WTC11 (cell line): ENCODE results near the gene SLC38A8. TPM values are rescaled to one million over a fixed set of nuclear protein-coding genes. Genes with fewer than 3 reads are reported as not detected.

ENCODE experiments used
- ATAC-seq: fragments of 200-7000 bp; cut with Tn5 transposase; 2 replicates; pipeline ENCODE4 v1.10.0; 2021; ENCODE audit warnings: mild to moderate bottlenecking, moderate library complexity
- CTCF ChIA-PET: fragments of 300-600 bp; sonication (Branson Sonifier 250); formaldehyde crosslinking; loops from one replicate; lab custom pipeline; 2021; ENCODE audit warnings: antibody characterized with exemption; lab: Charles Lee
- POLR2A ChIA-PET: fragments of 350-600 bp; sonication (Branson Sonifier 250); formaldehyde crosslinking; loops from one replicate; lab custom pipeline; 2021; ENCODE audit warnings: antibody characterized with exemption; lab: Charles Lee
- DNase-seq: peaks from one replicate; pipeline ENCODE4 v3.0.0; 2021; ENCODE audit warnings: low spot score
- H3K27ac Mint-ChIP-seq: 2 replicates; pipeline ENCODE4 v1.8.0; 2021; ENCODE audit warnings: mixed read lengths
- H3K27me3 Mint-ChIP-seq: 2 replicates; pipeline ENCODE4 v1.8.0; 2021; ENCODE audit warnings: low read depth, mild to moderate bottlenecking, moderate library complexity, mixed read lengths
- H3K36me3 Mint-ChIP-seq: 2 replicates; pipeline ENCODE4 v1.8.0; 2021; ENCODE audit warnings: mixed read lengths
- H3K4me1 Mint-ChIP-seq: 2 replicates; pipeline ENCODE4 v1.8.0; 2022; ENCODE audit warnings: mixed read lengths
- H3K4me3 Mint-ChIP-seq: 2 replicates; pipeline ENCODE4 v1.8.0; 2021; ENCODE audit warnings: mild to moderate bottlenecking, moderate library complexity, mixed read lengths
- H3K9me3 Mint-ChIP-seq: 2 replicates; pipeline ENCODE4 v1.8.0; 2021; ENCODE audit warnings: mixed read lengths
- CTCF ChIP-seq: fragments of 200-600 bp; IDR thresholded peaks from 2 replicates; pipeline ENCODE4 v1.8.0; 2022; ENCODE audit warnings: antibody characterized with exemption
- FOXK1 ChIP-seq: sonication (generic); formaldehyde crosslinking; IDR thresholded peaks from 2 replicates; pipeline ENCODE4 v1.8.0; 2022; ENCODE audit warnings: mild to moderate bottlenecking, moderate library complexity, missing genetic modification reagents
- GABPB1 ChIP-seq: sonication (generic); formaldehyde crosslinking; IDR thresholded peaks from 2 replicates; pipeline ENCODE4 v1.8.1; 2023; ENCODE audit warnings: mild to moderate bottlenecking, missing genetic modification reagents
- JAZF1 ChIP-seq: fragments of 250-450 bp; sonication (Bioruptor Pico); IDR thresholded peaks from 2 replicates; pipeline ENCODE4 v1.9.0; 2021; ENCODE audit warnings: moderate library complexity, mild to moderate bottlenecking, inconsistent platforms
- NFE2L1 ChIP-seq: sonication (generic); formaldehyde crosslinking; IDR thresholded peaks from 2 replicates; pipeline ENCODE4 v1.8.1; 2023; ENCODE audit warnings: missing genetic modification reagents
- STAT6 ChIP-seq: sonication (generic); formaldehyde crosslinking; conservative IDR thresholded peaks from 2 replicates; pipeline ENCODE4 v1.8.1; 2023; ENCODE audit warnings: mild to moderate bottlenecking, low read depth, missing genetic modification reagents, moderate library complexity
- USF1 ChIP-seq: sonication (generic); formaldehyde crosslinking; IDR thresholded peaks from 2 replicates; pipeline ENCODE4 v1.8.0; 2022; ENCODE audit warnings: mild to moderate bottlenecking, missing genetic modification reagents
- USF2 ChIP-seq: sonication (generic); formaldehyde crosslinking; IDR thresholded peaks from 2 replicates; pipeline ENCODE4 v1.8.1; 2023; ENCODE audit warnings: mild to moderate bottlenecking, missing genetic modification reagents, moderate library complexity
- ZNF121 ChIP-seq: sonication (generic); formaldehyde crosslinking; IDR thresholded peaks from 2 replicates; pipeline ENCODE4 v1.8.0; 2023; ENCODE audit warnings: missing genetic modification reagents
- ZNF138 ChIP-seq: sonication (generic); formaldehyde crosslinking; conservative IDR thresholded peaks from 2 replicates; pipeline ENCODE4 v1.8.1; 2022; ENCODE audit warnings: mild to moderate bottlenecking, moderate library complexity, missing genetic modification reagents
- ZNF423 ChIP-seq: fragments of 250-450 bp; sonication (Bioruptor Pico); IDR thresholded peaks from 2 replicates; pipeline ENCODE4 v2.1.2; 2022; ENCODE audit warnings: mild to moderate bottlenecking, moderate library complexity
- ZSCAN18 ChIP-seq: fragments of 250-450 bp; sonication (Bioruptor Pico); IDR thresholded peaks from 2 replicates; pipeline ENCODE4 v2.1.2; 2022; ENCODE audit warnings: mild to moderate bottlenecking, moderate library complexity
- total RNA-seq: library from RNA; stranded (reverse); gene quantifications from 3 replicates; pipeline ENCODE4 v1.2.3, GENCODE V29; 2021
- TF ChIP-seq, protein P1 (sequence below): fragments of 250-450 bp; sonication (Bioruptor Pico); IDR thresholded peaks from 2 replicates; pipeline ENCODE4 v1.9.0; 2021; ENCODE audit warnings: mild to moderate bottlenecking
- TF ChIP-seq, protein P2 (sequence below): sonication (generic); formaldehyde crosslinking; IDR thresholded peaks from 2 replicates; pipeline ENCODE4 v1.8.1; 2023; ENCODE audit warnings: mild to moderate bottlenecking, missing genetic modification reagents
- TF ChIP-seq, protein P3 (sequence below): fragments of 250-450 bp; sonication (Bioruptor Pico); IDR thresholded peaks from 2 replicates; pipeline ENCODE4 v1.9.0; 2021; ENCODE audit warnings: moderate library complexity, mild to moderate bottlenecking, inconsistent platforms, borderline replicate concordance
- TF ChIP-seq, protein P4 (sequence below): sonication (generic); formaldehyde crosslinking; IDR thresholded peaks from 2 replicates; pipeline ENCODE4 v1.8.1; 2022; ENCODE audit warnings: low read depth, mild to moderate bottlenecking, moderate library complexity, missing genetic modification reagents, borderline replicate concordance
- TF ChIP-seq, protein P5 (sequence below): sonication (generic); formaldehyde crosslinking; IDR thresholded peaks from 2 replicates; pipeline ENCODE4 v1.8.1; 2022; ENCODE audit warnings: mild to moderate bottlenecking, moderate library complexity, missing genetic modification reagents

SLC38A8 gene
- total RNA-seq, 1 experiment from 2014 or later: not detected

- TF ChIP-seq, protein P1, sequence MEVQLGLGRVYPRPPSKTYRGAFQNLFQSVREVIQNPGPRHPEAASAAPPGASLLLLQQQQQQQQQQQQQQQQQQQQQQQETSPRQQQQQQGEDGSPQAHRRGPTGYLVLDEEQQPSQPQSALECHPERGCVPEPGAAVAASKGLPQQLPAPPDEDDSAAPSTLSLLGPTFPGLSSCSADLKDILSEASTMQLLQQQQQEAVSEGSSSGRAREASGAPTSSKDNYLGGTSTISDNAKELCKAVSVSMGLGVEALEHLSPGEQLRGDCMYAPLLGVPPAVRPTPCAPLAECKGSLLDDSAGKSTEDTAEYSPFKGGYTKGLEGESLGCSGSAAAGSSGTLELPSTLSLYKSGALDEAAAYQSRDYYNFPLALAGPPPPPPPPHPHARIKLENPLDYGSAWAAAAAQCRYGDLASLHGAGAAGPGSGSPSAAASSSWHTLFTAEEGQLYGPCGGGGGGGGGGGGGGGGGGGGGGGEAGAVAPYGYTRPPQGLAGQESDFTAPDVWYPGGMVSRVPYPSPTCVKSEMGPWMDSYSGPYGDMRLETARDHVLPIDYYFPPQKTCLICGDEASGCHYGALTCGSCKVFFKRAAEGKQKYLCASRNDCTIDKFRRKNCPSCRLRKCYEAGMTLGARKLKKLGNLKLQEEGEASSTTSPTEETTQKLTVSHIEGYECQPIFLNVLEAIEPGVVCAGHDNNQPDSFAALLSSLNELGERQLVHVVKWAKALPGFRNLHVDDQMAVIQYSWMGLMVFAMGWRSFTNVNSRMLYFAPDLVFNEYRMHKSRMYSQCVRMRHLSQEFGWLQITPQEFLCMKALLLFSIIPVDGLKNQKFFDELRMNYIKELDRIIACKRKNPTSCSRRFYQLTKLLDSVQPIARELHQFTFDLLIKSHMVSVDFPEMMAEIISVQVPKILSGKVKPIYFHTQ: no peak
- TF ChIP-seq USF1 (CRISPR knock-in tag): no peak
- TF ChIP-seq, protein P2, sequence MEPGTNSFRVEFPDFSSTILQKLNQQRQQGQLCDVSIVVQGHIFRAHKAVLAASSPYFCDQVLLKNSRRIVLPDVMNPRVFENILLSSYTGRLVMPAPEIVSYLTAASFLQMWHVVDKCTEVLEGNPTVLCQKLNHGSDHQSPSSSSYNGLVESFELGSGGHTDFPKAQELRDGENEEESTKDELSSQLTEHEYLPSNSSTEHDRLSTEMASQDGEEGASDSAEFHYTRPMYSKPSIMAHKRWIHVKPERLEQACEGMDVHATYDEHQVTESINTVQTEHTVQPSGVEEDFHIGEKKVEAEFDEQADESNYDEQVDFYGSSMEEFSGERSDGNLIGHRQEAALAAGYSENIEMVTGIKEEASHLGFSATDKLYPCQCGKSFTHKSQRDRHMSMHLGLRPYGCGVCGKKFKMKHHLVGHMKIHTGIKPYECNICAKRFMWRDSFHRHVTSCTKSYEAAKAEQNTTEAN: no peak
- no peak for TF ChIP-seq NFE2L1 (CRISPR knock-in tag)
- TF ChIP-seq, protein P3, sequence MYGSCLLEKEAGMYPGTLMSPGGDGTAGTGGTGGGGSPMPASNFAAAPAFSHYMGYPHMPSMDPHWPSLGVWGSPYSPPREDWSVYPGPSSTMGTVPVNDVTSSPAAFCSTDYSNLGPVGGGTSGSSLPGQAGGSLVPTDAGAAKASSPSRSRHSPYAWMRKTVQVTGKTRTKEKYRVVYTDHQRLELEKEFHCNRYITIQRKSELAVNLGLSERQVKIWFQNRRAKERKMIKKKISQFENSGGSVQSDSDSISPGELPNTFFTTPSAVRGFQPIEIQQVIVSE (CRISPR knock-in tag): no peak
- no peak for TF ChIP-seq ZSCAN18 (CRISPR knock-in tag)
- TF ChIP-seq USF2 (CRISPR knock-in tag): no peak
- TF ChIP-seq STAT6: no peak
- TF ChIP-seq ZNF423 (CRISPR knock-in tag): no peak
- no peak for TF ChIP-seq FOXK1
- TF ChIP-seq JAZF1 (CRISPR knock-in tag): no peak
- TF ChIP-seq, protein P4, sequence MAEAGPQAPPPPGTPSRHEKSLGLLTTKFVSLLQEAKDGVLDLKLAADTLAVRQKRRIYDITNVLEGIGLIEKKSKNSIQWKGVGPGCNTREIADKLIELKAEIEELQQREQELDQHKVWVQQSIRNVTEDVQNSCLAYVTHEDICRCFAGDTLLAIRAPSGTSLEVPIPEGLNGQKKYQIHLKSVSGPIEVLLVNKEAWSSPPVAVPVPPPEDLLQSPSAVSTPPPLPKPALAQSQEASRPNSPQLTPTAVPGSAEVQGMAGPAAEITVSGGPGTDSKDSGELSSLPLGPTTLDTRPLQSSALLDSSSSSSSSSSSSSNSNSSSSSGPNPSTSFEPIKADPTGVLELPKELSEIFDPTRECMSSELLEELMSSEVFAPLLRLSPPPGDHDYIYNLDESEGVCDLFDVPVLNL (CRISPR knock-in tag): no peak
- TF ChIP-seq ZNF138 (CRISPR knock-in tag): no peak
- TF ChIP-seq CTCF: no peak
- TF ChIP-seq, protein P5, sequence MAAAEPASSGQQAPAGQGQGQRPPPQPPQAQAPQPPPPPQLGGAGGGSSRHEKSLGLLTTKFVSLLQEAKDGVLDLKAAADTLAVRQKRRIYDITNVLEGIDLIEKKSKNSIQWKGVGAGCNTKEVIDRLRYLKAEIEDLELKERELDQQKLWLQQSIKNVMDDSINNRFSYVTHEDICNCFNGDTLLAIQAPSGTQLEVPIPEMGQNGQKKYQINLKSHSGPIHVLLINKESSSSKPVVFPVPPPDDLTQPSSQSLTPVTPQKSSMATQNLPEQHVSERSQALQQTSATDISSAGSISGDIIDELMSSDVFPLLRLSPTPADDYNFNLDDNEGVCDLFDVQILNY: no peak
- no peak for TF ChIP-seq GABPB1
- no peak for TF ChIP-seq ZNF121 (CRISPR knock-in tag)
- H3K27me3 Mint-ChIP-seq: peaks cover 6% of the 10 kb centered on the region; the same call in 1 of the 2 replicates
- no peaks in the 10 kb centered on the region for H3K4me1 Mint-ChIP-seq
- peaks cover 12% of the 10 kb centered on the region for H3K9me3 Mint-ChIP-seq
- ChIA-PET POLR2A (no interaction called here), CTCF (interaction anchor here (0.8 to 1.0 kb wide), 2 partner anchors 27 to 65 kb away, joined by 3 read pairs; no protein-coding TSS in a partner anchor)
- ATAC-seq (no peak), DNase-seq (no peak)
- H3K27ac Mint-ChIP-seq: no peak overlapping the region
- H3K4me3 Mint-ChIP-seq: no peak overlapping the region
- peaks cover 7% of the 10 kb centered on the region for H3K36me3 Mint-ChIP-seq
These were observed 59.1 kb downstream of the SLC38A8 start for GRCh38 chr16:83983491-83983890.
